ENCODE data around the gene NOP14.
A peak's percentile ranks its signal among the peaks of the same experiment; 100 is the strongest.
"Not testable (repeated sequence)": the region's sequence is repeated elsewhere in the genome, so short reads cannot be mapped to it uniquely, and the experiment has no call there.

The NOP14 gene

DNA sequence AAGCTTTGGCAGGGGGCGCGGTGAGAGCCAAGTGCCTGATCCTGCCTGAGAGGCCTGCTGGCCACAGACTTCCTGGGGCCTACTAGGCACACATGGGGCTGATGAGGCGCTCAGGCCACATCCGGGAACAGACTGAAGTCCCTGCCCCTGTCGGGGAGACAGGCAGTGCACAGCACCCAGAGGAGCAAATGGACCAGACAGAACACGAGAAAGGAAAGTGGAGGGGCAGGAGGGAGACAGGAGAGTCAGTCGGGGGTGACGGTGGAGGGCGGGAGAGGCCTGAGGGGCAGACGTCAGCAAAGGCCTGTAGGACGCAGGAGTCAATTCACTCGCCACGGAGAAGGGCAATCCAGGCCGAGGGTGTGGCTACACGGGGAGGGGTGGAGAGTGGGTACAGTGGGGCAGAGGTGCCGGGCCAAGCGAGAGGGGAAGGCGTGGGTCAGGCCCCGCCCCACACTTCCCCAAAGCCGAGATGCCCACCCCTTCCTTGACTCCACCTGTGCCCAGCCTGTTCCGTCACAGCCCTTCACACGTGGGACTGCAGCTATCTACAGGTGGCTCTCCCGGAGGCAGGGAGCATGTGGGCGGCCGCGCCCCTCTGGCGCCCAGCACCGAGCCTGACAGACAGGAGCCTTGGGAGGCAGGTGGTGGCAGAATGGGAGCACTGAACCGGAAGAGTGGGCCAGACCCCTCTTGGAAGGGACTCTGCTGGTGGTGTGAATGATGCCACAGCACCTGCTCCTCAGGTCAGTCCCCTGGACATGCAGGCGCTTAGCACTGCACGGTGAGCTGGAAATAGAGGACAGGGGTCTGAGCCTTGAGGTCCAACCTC, 20.5 kb downstream of the NOP14 start:
- DNase-seq: no peak

GRCh38 chr4:2942037-2942531, 21.1 kb downstream of the NOP14 start:
- DNase-seq: no peak

- DNase-seq: no peak
Measured at GRCh38 chr4:2941138-2942036, 21.8 kb downstream of the NOP14 start.

GRCh38 chr4:2940267-2941137, 22.7 kb downstream of the NOP14 start:
- DNase-seq: no peak

GRCh38 chr4:2939383-2940243, 23.6 kb downstream of the NOP14 start:
- DNase-seq: no peak

DNA sequence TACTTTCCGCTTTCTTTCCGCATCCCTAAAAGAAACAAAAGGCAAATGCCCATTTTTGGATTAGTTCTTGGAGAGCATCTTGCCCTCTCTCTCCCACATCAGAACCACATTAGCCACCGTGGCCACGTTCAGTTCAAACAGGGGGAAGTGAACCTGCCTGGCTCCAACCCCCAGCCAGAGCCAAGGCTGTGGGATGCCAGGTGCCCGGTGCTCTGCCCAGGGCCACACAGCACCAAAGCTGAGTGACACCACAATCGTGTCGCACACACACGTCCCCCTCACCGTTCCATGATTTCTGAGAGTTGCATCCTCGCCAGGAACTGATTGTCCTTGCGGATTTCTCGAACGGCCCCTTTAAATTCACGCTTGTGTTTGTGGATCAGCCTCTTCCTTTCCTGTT, 24.3 kb downstream of the NOP14 start:
- DNase-seq: no peak

- DNase-seq: not testable (repeated sequence)
Measured at GRCh38 chr4:2938411-2938810, 24.8 kb downstream of the NOP14 start.

- no peak for DNase-seq
Measured at GRCh38 chr4:2937986-2938385, 25.2 kb downstream of the NOP14 start.

GRCh38 chr4:2937146-2937857, 25.9 kb downstream of the NOP14 start:
- no peak for DNase-seq

DNA sequence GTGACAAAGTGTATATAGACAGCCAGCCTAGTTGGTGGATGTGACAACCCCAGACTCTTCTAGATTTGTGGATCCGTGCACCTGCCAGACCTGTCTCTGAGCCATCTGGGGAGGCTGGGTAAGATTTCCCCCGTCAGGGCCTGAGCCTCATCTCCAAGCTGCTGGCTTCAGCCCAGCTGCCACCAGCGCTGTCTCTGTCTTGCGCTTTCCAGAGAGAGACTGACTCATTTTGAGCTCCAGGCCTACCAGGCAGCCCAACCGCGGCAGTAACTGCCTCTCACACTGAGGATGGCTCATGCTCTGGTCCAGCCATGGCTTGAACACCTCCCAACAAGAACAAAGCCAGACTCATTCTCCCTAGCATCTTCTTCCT, 26.4 kb downstream of the NOP14 start:
- DNase-seq: peak; percentile 38

GRCh38 chr4:2935762-2936743, 27.2 kb downstream of the NOP14 start:
- DNase-seq: no peak

DNA sequence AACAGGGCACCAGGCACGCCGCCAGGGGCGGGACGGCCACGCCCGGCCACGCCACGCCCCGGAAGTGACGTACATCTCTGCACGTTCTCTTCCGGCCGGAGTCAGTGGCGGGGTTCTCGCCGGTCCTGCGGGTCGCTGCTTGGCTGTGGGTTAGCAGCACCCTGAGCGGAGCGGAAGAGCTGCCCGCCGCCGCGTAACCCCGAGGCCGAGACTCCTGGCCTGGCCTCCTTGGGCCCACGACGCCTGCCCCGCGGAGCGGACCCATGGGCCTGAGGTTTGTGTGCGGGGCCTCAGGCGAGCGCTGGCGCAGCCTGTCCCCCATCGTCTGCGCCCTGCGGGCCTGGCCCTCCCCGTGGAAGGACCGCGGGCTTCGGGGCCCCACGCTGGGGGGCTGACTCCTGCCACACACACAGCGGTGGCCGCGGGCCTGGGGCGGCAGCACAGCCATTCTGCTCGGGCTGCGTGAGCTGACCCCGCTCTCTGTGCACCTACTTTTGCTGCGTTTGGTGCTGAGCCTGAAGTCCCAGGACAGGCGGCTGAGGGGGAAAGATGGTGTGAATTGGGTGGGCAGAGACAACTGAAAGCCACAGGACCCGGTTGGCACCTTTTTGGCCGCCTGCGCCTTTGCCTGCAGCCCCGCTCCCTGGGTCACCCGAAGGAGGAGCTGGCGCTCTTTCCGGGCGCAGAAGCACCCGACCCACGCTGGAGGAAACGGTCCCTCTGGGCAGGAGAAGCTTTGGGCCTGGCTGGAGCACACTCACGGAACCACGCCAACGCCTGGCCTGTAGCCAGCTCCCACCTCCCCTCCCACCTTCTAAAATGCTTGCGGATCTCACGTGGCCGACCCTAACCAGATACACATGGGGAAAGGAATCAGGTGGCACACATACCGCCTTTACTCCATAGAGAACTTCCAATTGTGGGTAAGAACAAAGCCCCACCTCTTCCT, 28.1 kb downstream of the NOP14 start:
- peak; percentile 89 for DNase-seq

DNA sequence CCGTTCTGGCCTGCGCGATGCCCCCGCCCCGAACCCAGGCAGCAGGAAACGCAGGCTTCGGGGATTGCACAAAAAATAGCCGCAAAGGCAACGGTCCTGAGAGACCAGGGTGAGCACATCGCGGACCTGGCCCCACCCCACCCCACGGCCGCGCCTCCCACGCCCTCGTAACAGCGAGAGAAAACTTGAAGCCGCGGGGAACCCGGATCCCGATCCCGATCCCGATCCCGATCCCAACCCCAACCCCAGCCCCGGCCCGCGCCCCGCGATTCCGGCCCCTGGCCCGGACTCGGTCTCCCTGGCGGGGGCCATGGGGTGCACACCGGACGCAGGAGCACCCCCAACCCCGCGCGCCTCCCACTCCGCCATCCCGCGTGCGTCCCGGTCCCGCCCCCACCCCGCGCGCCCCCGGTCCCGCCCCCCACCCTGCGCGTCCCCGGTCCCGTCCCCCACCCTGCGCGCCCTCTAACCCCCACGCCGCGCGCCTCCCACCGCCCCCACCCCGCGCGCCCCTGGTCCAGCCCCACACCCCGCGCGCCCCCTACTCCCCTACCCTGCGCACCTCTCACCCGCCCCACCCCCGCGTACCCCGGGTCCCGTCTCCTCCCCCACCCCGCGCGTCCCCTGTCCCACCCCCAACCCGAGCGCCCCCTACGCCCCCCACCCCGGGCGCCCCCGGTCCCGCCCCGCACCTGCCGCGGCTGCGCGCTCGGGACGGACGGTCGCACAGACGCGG, 29.0 kb downstream of the NOP14 start:
- peak; percentile 28 for DNase-seq

DNA sequence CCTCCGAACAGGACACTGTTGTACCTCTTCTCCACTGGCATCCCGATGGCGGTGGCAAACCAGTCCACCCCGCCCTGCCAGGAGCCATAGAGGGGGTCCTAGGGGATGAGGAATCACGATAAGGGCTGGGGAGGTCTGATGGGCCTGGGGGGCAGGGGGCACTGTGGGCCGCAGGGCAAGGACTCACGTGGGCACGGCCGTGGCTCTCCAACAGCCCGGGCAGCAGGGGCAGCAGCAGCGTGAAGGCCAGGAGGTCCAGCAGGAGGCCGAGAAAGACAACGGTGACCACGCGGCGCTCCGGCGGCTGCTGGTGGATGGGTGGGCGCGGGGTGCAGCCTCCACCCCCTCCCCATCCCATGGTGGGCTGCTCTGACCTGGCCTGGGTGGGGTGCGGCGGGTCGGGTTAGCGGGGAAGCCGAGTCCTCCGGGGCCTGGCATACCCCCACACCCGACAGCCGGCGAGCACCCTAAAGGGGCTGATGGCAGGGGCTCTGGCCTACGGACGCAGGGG, 29.6 kb downstream of the NOP14 start:
- DNase-seq: no peak

DNA sequence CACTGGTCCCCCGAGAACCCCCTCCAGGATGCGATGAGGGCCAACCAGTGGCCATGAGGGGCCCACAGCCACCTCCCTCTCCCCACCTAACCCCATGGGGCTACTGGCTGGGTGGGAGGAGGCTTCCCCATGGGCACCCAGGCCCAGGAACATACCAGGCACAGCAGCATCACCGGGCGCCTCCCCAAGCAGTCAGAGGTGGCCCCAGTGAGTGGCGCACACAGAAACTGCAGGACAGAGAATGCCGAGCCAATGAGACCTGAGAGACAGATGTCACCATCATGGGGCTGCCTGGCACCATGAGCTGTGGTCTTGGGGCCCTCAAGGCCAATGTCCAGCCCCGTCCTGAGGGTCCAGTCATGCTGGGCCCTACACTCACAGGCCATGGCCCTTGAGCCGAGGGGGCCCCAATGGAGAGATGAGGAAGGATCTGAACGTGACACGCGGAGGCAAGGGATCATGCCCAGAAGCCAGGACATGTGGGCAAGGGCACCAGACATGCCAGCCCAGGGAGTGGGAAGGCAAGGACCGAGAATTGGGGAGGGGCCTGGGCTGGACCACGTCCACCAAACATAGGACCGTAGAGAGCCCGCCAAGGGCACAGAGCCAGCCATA, 30.1 kb downstream of the NOP14 start:
- no peak for DNase-seq

DNA sequence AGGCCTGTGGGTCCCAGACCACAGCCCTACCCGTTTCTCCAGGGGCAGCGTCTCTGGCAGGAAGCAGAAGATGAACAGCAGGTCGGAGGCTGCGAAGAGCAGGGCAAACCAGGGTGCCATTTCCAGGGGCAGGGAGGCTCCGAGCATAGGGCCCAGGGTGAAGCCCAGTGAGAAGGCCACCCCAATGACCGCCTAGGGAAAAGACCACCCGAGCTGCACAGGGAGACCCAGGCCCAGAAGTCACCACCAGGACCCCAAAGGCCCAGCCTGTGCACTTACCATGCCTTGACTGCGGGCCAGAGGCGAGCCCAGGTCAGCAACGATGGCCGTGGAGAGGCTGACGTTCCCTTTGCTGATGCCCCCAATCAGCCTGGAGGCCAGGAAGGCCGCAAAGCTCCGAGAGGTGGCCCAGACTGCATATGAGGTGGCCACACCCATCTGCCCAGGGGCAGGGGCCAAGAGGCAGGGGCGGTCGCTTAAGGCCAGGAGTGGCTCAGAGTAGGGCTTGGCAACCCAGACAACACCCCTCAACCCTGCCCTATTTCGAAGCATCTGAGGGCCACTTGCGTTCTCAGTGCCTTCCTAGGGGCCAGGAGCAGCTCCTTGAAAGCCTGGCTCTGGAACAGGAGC, 30.8 kb downstream of the NOP14 start:
- no peak for DNase-seq

All from fibroblast of skin of scalp (primary cell).